Suprapubic skin (tissue), 4 donors: Measurements from ENCODE around the gene SNRNP27.

Source experiments
- EP300 ChIP-seq: sonication (generic); formaldehyde crosslinking; IDR thresholded peaks from one replicate; pipeline ENCODE4 v1.6.1; 2017; ENCODE audit warnings: antibody characterized with exemption
- POLR2A ChIP-seq, 2 donors: fragments of 450-650 bp; IDR thresholded peaks; one replicate each; pipeline ENCODE4 v1.6.1; 2017; ENCODE audit warnings: antibody characterized with exemption in 2 of 2, mild to moderate bottlenecking in 2 of 2, moderate library complexity in 2 of 2
- POLR2AphosphoS5 ChIP-seq, 3 donors: sonication (generic); formaldehyde crosslinking; IDR thresholded peaks; one replicate each; pipeline ENCODE4 v1.6.1; 2017; ENCODE audit warnings: antibody characterized with exemption in 3 of 3
- TF ChIP-seq, protein P1 (sequence below), 2 donors: fragments of 200-600 bp in 1 of 2; fragments of 450-650 bp in 1 of 2; sonication (generic) in 1 of 2; IDR thresholded peaks; one replicate each; pipeline ENCODE4 v1.5.1; 2016 to 2019; ENCODE audit warnings: antibody characterized with exemption in 2 of 2, mild to moderate bottlenecking in 1 of 2, moderate library complexity in 1 of 2

GRCh38 chr2:69935011-69935410 lies 41.3 kb downstream of the SNRNP27 start:
- TF ChIP-seq, protein P1, sequence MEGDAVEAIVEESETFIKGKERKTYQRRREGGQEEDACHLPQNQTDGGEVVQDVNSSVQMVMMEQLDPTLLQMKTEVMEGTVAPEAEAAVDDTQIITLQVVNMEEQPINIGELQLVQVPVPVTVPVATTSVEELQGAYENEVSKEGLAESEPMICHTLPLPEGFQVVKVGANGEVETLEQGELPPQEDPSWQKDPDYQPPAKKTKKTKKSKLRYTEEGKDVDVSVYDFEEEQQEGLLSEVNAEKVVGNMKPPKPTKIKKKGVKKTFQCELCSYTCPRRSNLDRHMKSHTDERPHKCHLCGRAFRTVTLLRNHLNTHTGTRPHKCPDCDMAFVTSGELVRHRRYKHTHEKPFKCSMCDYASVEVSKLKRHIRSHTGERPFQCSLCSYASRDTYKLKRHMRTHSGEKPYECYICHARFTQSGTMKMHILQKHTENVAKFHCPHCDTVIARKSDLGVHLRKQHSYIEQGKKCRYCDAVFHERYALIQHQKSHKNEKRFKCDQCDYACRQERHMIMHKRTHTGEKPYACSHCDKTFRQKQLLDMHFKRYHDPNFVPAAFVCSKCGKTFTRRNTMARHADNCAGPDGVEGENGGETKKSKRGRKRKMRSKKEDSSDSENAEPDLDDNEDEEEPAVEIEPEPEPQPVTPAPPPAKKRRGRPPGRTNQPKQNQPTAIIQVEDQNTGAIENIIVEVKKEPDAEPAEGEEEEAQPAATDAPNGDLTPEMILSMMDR (IDR thresholded peaks at IDR 0.05): no peak
- TF ChIP-seq POLR2A (IDR thresholded peaks at IDR 0.05) (no peak), EP300 (no peak), POLR2AphosphoS5 (IDR thresholded peaks at IDR 0.05) (no peak)
